Stomach (tissue), 4 donors: ENCODE data around the gene LHFPL4.

Experiments used
- CTCF ChIP-seq, 7 experiments: fragments of 450-650 bp in 4 of 7; fragments of 200-600 bp in 3 of 7; sonication (generic) in 3 of 7; IDR thresholded peaks; one replicate each; pipeline ENCODE4 v1.5.1; 2016 to 2019; ENCODE audit warnings: antibody characterized with exemption in 7 of 7, control low read depth in 2 of 7, mild to moderate bottlenecking in 1 of 7
- POLR2A ChIP-seq, 4 donors: fragments of 450-650 bp; IDR thresholded peaks; one replicate each; pipeline ENCODE4 v1.6.1; 2016; ENCODE audit warnings: antibody characterized with exemption in 4 of 4, control low read depth in 2 of 4, mild to moderate bottlenecking in 1 of 4, moderate library complexity in 1 of 4

DNA sequence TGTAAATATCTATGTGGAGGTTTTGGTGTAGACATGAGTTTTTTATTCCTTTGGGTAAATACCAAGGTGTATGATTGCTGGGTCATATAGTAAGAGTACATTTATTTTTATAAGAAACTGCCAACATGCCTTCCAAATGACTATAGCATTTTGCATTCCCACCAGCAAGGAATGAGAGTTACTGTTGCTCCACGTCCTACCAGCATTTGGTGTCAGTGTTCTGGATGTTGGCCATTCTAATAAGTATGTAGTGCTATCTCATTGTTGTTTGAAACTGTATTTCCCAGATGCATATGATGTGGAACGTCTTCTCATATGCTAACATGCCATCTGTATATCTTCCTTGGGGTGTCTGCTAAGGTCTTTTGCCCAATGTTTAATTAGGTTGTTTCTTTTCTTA, 38.7 kb downstream of the LHFPL4 start:
- TF ChIP-seq POLR2A (IDR thresholded peaks at IDR 0.05) (no peak), CTCF (IDR thresholded peaks at IDR 0.05) (no peak)
